Activated T-helper 17 cell treated with anti-CD3 and anti-CD28 coated beads, Interleukin-2, amount 50 U/mL, for 72 hours (primary cell): Measurements from ENCODE around the gene CD36. TPM values are rescaled to one million over a fixed set of nuclear protein-coding genes. Genes with fewer than 3 reads are reported as not detected.

Source experiments
- ATAC-seq: fragments of 150-1000 bp; cut with Tn5 transposase; replicated peaks from 2 replicates; pipeline ENCODE4 v1.10.0; 2021; ENCODE audit warnings: mild to moderate bottlenecking, moderate library complexity
- H3K27ac Mint-ChIP-seq: one replicate; pipeline ENCODE4 v1.8.0; 2022; ENCODE audit warnings: mixed read lengths
- H3K27me3 Mint-ChIP-seq: one replicate; pipeline ENCODE4 v1.8.0; 2022; ENCODE audit warnings: mixed read lengths
- H3K36me3 Mint-ChIP-seq: one replicate; pipeline ENCODE4 v1.8.0; 2022; ENCODE audit warnings: low read depth, mild to moderate bottlenecking, mixed read lengths
- H3K4me1 Mint-ChIP-seq: one replicate; pipeline ENCODE4 v1.8.0; 2022; ENCODE audit warnings: mixed read lengths
- H3K4me3 Mint-ChIP-seq: one replicate; pipeline ENCODE4 v1.8.0; 2022; ENCODE audit warnings: mild to moderate bottlenecking, mixed read lengths
- H3K9me3 Mint-ChIP-seq: one replicate; pipeline ENCODE4 v1.8.0; 2022; ENCODE audit warnings: mixed read lengths
- total RNA-seq, 2 donors: library from RNA; stranded (reverse); gene quantifications; one replicate each; pipeline ENCODE4 v1.2.3, GENCODE V29; 2022

CD36 gene
- total RNA-seq, 2 donors from 2014 or later, result not detected

- Mint-ChIP-seq H3K27ac (no peak overlapping the region), H3K36me3 (no peaks in the 10 kb centered on the region), H3K9me3 (peaks cover 8% of the 10 kb centered on the region), H3K27me3 (no peaks in the 10 kb centered on the region), H3K4me3 (no peak overlapping the region), H3K4me1 (no peaks in the 10 kb centered on the region)
- ATAC-seq, result no peak
Observed at GRCh38 chr7:80612880-80613279, 25.6 kb upstream of the CD36 start.

GRCh38 chr7:80613519-80613918 is 24.9 kb upstream of the CD36 start:
- H3K27ac Mint-ChIP-seq, result no peak overlapping the region
- no peaks in the 10 kb centered on the region for H3K27me3 Mint-ChIP-seq
- H3K9me3 Mint-ChIP-seq, result peaks cover 8% of the 10 kb centered on the region
- H3K4me3 Mint-ChIP-seq, result no peak overlapping the region
- no peak for ATAC-seq
- no peaks in the 10 kb centered on the region for H3K36me3 Mint-ChIP-seq
- no peaks in the 10 kb centered on the region for H3K4me1 Mint-ChIP-seq

DNA sequence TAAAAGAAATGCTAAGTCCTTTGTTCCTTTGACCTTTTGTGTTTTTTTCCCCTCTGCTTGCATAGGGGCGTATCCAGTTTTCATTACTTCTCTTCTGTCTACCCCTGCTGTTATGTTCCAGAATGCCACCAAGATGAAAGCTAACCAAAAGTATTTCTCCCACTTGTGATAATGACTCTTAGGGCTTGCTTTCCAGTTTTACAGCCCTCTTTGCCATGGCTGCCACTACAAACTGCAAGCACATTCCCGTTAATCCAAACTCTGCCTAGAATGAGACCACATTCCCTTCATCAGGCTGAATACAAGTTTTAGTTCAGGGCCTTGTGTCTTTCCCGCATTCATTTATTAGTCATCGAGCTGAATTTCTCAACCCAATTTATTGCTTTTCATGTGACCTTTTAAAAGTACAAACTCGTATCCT is 23.6 kb upstream of the CD36 start:
- no peak overlapping the region for H3K27ac Mint-ChIP-seq
- H3K27me3 Mint-ChIP-seq, result no peaks in the 10 kb centered on the region
- no peaks in the 10 kb centered on the region for H3K4me1 Mint-ChIP-seq
- H3K9me3 Mint-ChIP-seq, result peaks cover 8% of the 10 kb centered on the region
- no peaks in the 10 kb centered on the region for H3K36me3 Mint-ChIP-seq
- H3K4me3 Mint-ChIP-seq, result no peak overlapping the region
- ATAC-seq, result no peak

DNA sequence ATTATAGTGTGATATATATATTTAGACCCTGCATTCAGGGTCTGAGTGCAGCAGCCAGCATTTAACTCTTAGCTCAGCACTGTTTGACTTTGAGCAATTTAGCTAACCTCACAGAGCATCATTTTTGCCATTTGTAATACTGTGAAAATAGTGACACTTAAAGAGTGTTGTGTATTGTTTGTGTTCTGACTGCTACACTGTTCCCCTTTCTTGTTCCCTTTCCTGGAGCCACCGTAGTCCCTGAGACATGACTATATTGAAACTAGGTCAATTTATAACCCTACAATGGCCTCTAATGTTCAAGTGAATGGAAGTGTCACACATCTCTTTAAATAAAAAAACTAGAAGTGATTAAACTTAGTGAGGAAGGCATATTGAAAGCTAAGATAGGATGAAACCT is 20.3 kb upstream of the CD36 start:
- Mint-ChIP-seq H3K4me3 (no peak overlapping the region), H3K27ac (no peak overlapping the region), H3K36me3 (no peaks in the 10 kb centered on the region), H3K27me3 (no peaks in the 10 kb centered on the region), H3K9me3 (peaks cover 9% of the 10 kb centered on the region), H3K4me1 (no peaks in the 10 kb centered on the region)
- ATAC-seq, result no peak

GRCh38 chr7:80619741-80620140 is 18.7 kb upstream of the CD36 start:
- H3K9me3 Mint-ChIP-seq, result peaks cover 9% of the 10 kb centered on the region
- no peak for ATAC-seq
- no peak overlapping the region for H3K4me3 Mint-ChIP-seq
- no peaks in the 10 kb centered on the region for H3K36me3 Mint-ChIP-seq
- H3K27ac Mint-ChIP-seq, result no peak overlapping the region
- no peaks in the 10 kb centered on the region for H3K4me1 Mint-ChIP-seq
- no peaks in the 10 kb centered on the region for H3K27me3 Mint-ChIP-seq

- Mint-ChIP-seq H3K4me1 (no peaks in the 10 kb centered on the region), H3K27me3 (no peaks in the 10 kb centered on the region), H3K9me3 (peaks cover 5% of the 10 kb centered on the region), H3K27ac (no peak overlapping the region), H3K4me3 (no peak overlapping the region), H3K36me3 (no peaks in the 10 kb centered on the region)
- no peak for ATAC-seq
Observed at GRCh38 chr7:80622541-80622940, 15.9 kb upstream of the CD36 start.

DNA sequence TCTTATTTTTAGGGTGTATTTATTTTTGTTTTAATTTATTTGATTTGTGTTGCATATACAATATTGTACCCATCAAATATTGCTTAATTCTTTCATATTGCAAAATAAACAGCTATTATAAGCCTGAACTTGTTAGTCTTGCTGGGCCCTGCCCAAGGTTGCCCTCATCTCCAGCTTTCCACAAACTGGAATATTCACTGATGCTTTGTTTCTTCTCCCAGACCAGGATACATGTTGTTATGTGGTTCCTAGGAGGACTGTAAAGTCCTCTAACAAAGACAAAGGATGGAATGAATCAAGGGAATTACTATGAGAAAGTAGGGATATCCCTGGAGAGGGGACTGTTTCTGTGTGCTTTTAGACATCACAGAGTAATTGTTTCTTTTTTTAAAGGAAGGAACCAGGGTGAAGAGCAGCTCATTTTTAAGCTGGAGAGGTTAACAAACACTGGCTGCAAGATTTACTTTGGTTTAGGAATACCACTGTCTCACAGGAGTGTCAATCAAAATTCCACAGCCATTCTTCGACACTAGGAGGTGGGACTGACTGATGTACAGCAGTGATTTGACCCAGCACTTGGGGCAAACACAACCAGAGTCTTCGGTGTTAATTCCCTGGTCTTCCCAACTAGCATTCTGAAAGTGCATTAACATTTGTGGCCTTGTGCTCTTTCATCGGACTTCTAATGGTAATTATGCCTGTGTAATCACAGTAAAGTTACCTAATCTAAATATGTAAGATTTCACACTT is 14.8 kb upstream of the CD36 start:
- no peak overlapping the region for H3K27ac Mint-ChIP-seq
- H3K9me3 Mint-ChIP-seq, result peaks cover 5% of the 10 kb centered on the region
- no peak for ATAC-seq
- H3K27me3 Mint-ChIP-seq, result no peaks in the 10 kb centered on the region
- no peaks in the 10 kb centered on the region for H3K36me3 Mint-ChIP-seq
- H3K4me1 Mint-ChIP-seq, result no peaks in the 10 kb centered on the region
- no peak overlapping the region for H3K4me3 Mint-ChIP-seq

DNA sequence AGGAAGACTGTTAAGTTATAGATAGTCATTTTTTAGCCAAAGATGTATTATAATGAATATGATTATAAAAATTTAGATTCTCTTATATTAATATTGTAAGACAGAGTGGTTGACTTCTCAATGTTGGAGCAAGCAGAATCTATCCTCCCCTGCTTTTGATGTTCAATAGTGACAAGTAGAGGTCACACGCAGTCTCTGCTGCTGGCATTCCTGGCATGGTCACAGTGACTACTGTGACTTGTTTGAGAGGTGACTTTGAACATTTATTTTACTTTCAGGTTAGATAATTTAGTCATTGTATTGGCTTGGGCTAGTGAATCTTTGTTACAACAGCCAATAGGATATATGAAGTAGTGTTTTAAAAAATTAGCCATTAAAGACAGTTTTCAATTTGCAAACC is 13.7 kb upstream of the CD36 start:
- ATAC-seq, result no peak
- Mint-ChIP-seq H3K27ac (no peak overlapping the region), H3K27me3 (no peaks in the 10 kb centered on the region), H3K36me3 (no peaks in the 10 kb centered on the region), H3K4me3 (no peak overlapping the region), H3K4me1 (no peaks in the 10 kb centered on the region), H3K9me3 (peaks cover 5% of the 10 kb centered on the region)

GRCh38 chr7:80629023-80629422 is 9.4 kb upstream of the CD36 start:
- Mint-ChIP-seq H3K27ac (no peak overlapping the region), H3K36me3 (no peaks in the 10 kb centered on the region), H3K27me3 (no peaks in the 10 kb centered on the region), H3K4me3 (no peak overlapping the region), H3K4me1 (no peaks in the 10 kb centered on the region), H3K9me3 (no peaks in the 10 kb centered on the region)
- ATAC-seq, result no peak

GRCh38 chr7:80630608-80631405 is 7.6 kb upstream of the CD36 start:
- H3K9me3 Mint-ChIP-seq, result peaks cover 3% of the 10 kb centered on the region
- no peak overlapping the region for H3K4me3 Mint-ChIP-seq
- no peak for ATAC-seq
- no peak overlapping the region for H3K27ac Mint-ChIP-seq
- H3K4me1 Mint-ChIP-seq, result no peaks in the 10 kb centered on the region
- no peaks in the 10 kb centered on the region for H3K36me3 Mint-ChIP-seq
- no peaks in the 10 kb centered on the region for H3K27me3 Mint-ChIP-seq

- H3K4me3 Mint-ChIP-seq, result no peak overlapping the region
- peaks cover 3% of the 10 kb centered on the region for H3K9me3 Mint-ChIP-seq
- no peak for ATAC-seq
- no peaks in the 10 kb centered on the region for H3K4me1 Mint-ChIP-seq
- no peaks in the 10 kb centered on the region for H3K36me3 Mint-ChIP-seq
- no peaks in the 10 kb centered on the region for H3K27me3 Mint-ChIP-seq
- H3K27ac Mint-ChIP-seq, result no peak overlapping the region
Observed at GRCh38 chr7:80631421-80631820, 7.0 kb upstream of the CD36 start.

- H3K9me3 Mint-ChIP-seq, result peaks cover 3% of the 10 kb centered on the region
- H3K4me1 Mint-ChIP-seq, result no peaks in the 10 kb centered on the region
- no peak for ATAC-seq
- no peak overlapping the region for H3K27ac Mint-ChIP-seq
- H3K27me3 Mint-ChIP-seq, result no peaks in the 10 kb centered on the region
- no peak overlapping the region for H3K4me3 Mint-ChIP-seq
- H3K36me3 Mint-ChIP-seq, result no peaks in the 10 kb centered on the region
Observed at GRCh38 chr7:80632139-80632538, 6.3 kb upstream of the CD36 start.

- no peaks in the 10 kb centered on the region for H3K4me1 Mint-ChIP-seq
- H3K36me3 Mint-ChIP-seq, result no peaks in the 10 kb centered on the region
- H3K27me3 Mint-ChIP-seq, result no peaks in the 10 kb centered on the region
- no peak overlapping the region for H3K4me3 Mint-ChIP-seq
- ATAC-seq, result no peak
- H3K9me3 Mint-ChIP-seq, result peaks cover 3% of the 10 kb centered on the region
- no peak overlapping the region for H3K27ac Mint-ChIP-seq
Observed at GRCh38 chr7:80632819-80633218, 5.6 kb upstream of the CD36 start.

- no peaks in the 10 kb centered on the region for H3K4me1 Mint-ChIP-seq
- H3K9me3 Mint-ChIP-seq, result peaks cover 3% of the 10 kb centered on the region
- no peak overlapping the region for H3K27ac Mint-ChIP-seq
- no peaks in the 10 kb centered on the region for H3K36me3 Mint-ChIP-seq
- no peak overlapping the region for H3K4me3 Mint-ChIP-seq
- no peak for ATAC-seq
- H3K27me3 Mint-ChIP-seq, result no peaks in the 10 kb centered on the region
Observed at GRCh38 chr7:80634505-80634904, 3.9 kb upstream of the CD36 start.

DNA sequence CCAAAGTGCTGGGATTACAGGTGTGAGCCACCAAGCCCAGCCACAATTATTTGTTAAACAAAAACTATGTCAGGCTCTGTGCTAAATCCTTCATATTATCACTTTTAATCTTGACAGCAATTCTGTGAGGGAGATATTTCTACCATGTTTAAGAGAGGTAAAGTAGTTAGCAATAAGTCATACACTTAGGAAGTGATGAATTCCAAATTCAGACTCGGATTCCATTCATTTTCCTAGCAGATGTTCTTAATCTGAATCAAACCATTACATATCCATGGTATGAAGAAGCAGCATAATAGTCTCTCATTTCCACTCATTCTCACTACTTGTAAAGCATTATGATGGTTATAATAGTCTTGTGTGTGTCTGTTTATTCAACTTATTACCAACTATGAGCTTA is 2.9 kb upstream of the CD36 start:
- no peak for ATAC-seq

More for the DNA sequence above, 2.9 kb upstream of the CD36 start:
- H3K36me3 Mint-ChIP-seq, result no peaks in the 10 kb centered on the region
- H3K9me3 Mint-ChIP-seq, result peaks cover 3% of the 10 kb centered on the region
- H3K27ac Mint-ChIP-seq, result no peak overlapping the region
- H3K4me1 Mint-ChIP-seq, result no peaks in the 10 kb centered on the region
- H3K4me3 Mint-ChIP-seq, result no peak overlapping the region
- no peaks in the 10 kb centered on the region for H3K27me3 Mint-ChIP-seq
